Measurements from ENCODE around the gene WDR77. TPM values are rescaled to one million over a fixed set of nuclear protein-coding genes. Genes with fewer than 3 reads are reported as not detected.

WDR77 gene
- total and polyA plus RNA-seq, 2 of the 13 experiments (the other 11 are each of a cell fraction or from before 2014, with no cell fraction given): 90.6 to 108 TPM

- no peak for TF ChIP-seq POLR2AphosphoS5 (IDR thresholded peaks at IDR 0.05; ENCODE audit: low read depth, low read length)
- no peak for TF ChIP-seq ZNF543 (CRISPR knock-in tag; IDR thresholded peaks at IDR 0.05)
- TF ChIP-seq ZFX (CRISPR knock-in tag; IDR thresholded peaks at IDR 0.05; ENCODE audit: low read depth): no peak
- TF ChIP-seq SP1 (IDR thresholded peaks at IDR 0.05): no peak
- no peak for TF ChIP-seq SP1 (CRISPR knock-in tag; IDR thresholded peaks at IDR 0.05)
- TF ChIP-seq, protein P1, sequence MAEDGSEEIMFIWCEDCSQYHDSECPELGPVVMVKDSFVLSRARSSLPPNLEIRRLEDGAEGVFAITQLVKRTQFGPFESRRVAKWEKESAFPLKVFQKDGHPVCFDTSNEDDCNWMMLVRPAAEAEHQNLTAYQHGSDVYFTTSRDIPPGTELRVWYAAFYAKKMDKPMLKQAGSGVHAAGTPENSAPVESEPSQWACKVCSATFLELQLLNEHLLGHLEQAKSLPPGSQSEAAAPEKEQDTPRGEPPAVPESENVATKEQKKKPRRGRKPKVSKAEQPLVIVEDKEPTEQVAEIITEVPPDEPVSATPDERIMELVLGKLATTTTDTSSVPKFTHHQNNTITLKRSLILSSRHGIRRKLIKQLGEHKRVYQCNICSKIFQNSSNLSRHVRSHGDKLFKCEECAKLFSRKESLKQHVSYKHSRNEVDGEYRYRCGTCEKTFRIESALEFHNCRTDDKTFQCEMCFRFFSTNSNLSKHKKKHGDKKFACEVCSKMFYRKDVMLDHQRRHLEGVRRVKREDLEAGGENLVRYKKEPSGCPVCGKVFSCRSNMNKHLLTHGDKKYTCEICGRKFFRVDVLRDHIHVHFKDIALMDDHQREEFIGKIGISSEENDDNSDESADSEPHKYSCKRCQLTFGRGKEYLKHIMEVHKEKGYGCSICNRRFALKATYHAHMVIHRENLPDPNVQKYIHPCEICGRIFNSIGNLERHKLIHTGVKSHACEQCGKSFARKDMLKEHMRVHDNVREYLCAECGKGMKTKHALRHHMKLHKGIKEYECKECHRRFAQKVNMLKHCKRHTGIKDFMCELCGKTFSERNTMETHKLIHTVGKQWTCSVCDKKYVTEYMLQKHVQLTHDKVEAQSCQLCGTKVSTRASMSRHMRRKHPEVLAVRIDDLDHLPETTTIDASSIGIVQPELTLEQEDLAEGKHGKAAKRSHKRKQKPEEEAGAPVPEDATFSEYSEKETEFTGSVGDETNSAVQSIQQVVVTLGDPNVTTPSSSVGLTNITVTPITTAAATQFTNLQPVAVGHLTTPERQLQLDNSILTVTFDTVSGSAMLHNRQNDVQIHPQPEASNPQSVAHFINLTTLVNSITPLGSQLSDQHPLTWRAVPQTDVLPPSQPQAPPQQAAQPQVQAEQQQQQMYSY (CRISPR knock-in tag; IDR thresholded peaks at IDR 0.05): no peak
- no peak for TF ChIP-seq PRMT3 (CRISPR knock-in tag; IDR thresholded peaks at IDR 0.05; ENCODE audit: borderline replicate concordance, low read depth)
- TF ChIP-seq RAD21 (CRISPR knock-in tag; IDR thresholded peaks at IDR 0.05): no peak
- peak; percentile 59 for TF ChIP-seq SALL1 (CRISPR knock-in tag; IDR thresholded peaks at IDR 0.05)
- no peak for TF ChIP-seq SRY (CRISPR knock-in tag; IDR thresholded peaks at IDR 0.05)
- no peak for TF ChIP-seq MATR3 (CRISPR knock-in tag; IDR thresholded peaks at IDR 0.05)
- no peak; the same call in 1 of the 2 replicates for TF ChIP-seq HINFP (CRISPR knock-in tag; IDR thresholded peaks at IDR 0.05; ENCODE audit: low read depth)
- peak; percentile 64; the same call in 1 of the 2 replicates for TF ChIP-seq ELF3 (CRISPR knock-in tag; IDR thresholded peaks at IDR 0.05)
- TF ChIP-seq, protein P2, sequence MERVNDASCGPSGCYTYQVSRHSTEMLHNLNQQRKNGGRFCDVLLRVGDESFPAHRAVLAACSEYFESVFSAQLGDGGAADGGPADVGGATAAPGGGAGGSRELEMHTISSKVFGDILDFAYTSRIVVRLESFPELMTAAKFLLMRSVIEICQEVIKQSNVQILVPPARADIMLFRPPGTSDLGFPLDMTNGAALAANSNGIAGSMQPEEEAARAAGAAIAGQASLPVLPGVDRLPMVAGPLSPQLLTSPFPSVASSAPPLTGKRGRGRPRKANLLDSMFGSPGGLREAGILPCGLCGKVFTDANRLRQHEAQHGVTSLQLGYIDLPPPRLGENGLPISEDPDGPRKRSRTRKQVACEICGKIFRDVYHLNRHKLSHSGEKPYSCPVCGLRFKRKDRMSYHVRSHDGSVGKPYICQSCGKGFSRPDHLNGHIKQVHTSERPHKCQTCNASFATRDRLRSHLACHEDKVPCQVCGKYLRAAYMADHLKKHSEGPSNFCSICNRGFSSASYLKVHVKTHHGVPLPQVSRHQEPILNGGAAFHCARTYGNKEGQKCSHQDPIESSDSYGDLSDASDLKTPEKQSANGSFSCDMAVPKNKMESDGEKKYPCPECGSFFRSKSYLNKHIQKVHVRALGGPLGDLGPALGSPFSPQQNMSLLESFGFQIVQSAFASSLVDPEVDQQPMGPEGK (CRISPR knock-in tag; IDR thresholded peaks at IDR 0.05): peak; percentile 56
- TF ChIP-seq ZNF530 (CRISPR knock-in tag; IDR thresholded peaks at IDR 0.05; ENCODE audit: low read depth): no peak
- TF ChIP-seq BORCS8-MEF2B (CRISPR knock-in tag; IDR thresholded peaks at IDR 0.05): no peak
- no peak for TF ChIP-seq BATF2 (CRISPR knock-in tag; IDR thresholded peaks at IDR 0.05)
- TF ChIP-seq SRSF1 (optimal IDR thresholded peaks at IDR 0.05; ENCODE audit: low read depth, low read length): no peak
- TF ChIP-seq, protein P3, sequence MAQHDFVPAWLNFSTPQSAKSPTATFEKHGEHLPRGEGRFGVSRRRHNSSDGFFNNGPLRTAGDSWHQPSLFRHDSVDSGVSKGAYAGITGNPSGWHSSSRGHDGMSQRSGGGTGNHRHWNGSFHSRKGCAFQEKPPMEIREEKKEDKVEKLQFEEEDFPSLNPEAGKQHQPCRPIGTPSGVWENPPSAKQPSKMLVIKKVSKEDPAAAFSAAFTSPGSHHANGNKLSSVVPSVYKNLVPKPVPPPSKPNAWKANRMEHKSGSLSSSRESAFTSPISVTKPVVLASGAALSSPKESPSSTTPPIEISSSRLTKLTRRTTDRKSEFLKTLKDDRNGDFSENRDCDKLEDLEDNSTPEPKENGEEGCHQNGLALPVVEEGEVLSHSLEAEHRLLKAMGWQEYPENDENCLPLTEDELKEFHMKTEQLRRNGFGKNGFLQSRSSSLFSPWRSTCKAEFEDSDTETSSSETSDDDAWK (CRISPR knock-in tag; IDR thresholded peaks at IDR 0.05): no peak
- TF ChIP-seq FOXC1 (CRISPR knock-in tag; IDR thresholded peaks at IDR 0.05; ENCODE audit: borderline replicate concordance): no peak
- no peak for TF ChIP-seq ZNF337 (CRISPR knock-in tag; IDR thresholded peaks at IDR 0.05; ENCODE audit: borderline replicate concordance, low read depth)
Observed at GRCh38 chr1:111422546-111423391, 26.3 kb downstream of the WDR77 start (continued).

All from HepG2 (cell line).